Hematopoietic multipotent progenitor cell treated with erythropoietin and hydrocortisone succinate and interleukin-3 and kit ligand, for 6 days (in vitro differentiated cells): ENCODE measurements around the gene EML2.
A peak's percentile ranks its signal among the peaks of the same experiment; 100 is the strongest.
"Not testable (repeated sequence)": the region's sequence is repeated elsewhere in the genome, so short reads cannot be mapped to it uniquely, and the experiment has no call there.

ENCODE experiments used
- DNase-seq: peaks from one replicate; pipeline ENCODE4 v3.0.0-alpha.2; 2015

Gene EML2

DNA sequence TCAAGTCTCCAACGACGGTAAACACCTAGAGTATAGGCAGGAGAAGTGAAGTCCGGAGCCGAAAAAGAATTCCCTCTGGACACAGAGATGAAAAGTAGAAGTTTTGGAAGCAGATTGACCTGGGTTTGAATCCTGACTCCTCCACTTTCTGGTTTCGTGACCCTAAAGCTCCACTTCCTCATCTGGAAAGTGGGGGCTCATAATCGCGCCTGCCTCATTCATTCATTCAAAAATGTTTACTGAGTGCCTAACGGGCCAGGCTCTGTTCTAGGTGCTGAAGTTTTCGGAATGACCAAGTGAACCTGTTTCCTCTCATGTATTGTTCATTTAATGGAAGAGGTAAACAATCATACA, 7.1 kb upstream of the EML2 start:
- DNase-seq: peak; percentile 43

DNA sequence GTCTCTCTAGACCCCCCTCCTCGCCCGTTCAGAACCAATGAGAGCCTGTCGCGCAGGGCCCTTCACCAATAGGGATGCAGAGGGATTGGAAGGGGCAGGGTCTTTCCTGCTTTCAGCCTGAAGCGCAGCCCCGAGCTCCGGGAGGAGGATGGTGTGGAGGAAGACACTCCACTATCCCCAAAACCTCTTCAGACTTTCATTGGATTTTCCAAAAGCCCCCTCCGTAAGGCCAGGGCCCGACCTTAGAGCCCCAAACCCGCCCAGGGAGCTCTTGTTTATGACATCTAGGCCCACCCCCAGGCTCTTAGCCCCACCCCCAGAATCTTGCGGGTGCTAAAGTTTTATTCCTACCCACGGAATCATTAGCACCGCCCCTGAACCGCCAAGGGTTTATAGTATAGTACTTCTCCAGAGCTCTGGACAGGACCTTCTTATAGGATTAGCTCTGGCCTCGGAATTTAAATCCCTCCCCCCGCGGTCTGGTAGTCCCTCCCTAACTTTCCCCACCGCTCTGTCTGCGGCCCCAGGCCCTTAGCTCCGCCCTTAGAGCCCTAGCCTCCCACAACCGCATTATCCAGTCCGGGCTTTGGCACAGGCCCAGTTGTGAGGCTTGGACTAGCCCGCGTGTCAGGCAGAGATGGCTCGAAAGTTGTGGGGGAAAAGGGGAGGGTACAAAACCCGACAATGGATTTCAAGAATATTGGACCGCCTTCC, 6.6 kb upstream of the EML2 start:
- peak; percentile 97 for DNase-seq

DNA sequence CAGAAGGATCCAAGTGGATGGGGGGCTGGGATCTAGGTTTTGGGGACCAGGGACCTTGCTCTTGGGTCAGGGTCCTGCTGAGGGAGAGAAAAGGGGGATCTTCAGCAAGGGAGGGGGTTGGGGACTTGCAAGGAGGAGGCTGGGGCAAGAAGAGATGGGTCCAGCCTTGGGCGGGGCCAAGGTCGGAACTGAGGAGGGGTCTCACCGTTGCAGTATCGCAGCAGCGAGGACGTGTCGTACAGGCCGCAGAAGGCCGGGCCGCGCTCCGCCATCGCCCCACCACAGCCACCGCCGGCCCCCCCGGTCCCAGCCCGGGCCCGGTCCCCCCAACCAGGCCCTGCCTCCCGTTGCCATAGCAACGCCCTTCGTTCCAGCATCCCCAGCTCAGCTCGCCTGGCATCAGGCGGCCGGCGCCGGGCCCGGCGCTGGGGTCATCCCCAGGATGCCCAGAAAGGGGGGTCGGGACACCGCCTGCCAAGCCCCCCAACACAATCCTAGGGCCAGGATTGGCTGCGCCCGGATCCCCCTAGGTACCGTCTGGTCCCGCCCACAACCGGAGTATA, 6.0 kb upstream of the EML2 start:
- DNase-seq: no peak

DNA sequence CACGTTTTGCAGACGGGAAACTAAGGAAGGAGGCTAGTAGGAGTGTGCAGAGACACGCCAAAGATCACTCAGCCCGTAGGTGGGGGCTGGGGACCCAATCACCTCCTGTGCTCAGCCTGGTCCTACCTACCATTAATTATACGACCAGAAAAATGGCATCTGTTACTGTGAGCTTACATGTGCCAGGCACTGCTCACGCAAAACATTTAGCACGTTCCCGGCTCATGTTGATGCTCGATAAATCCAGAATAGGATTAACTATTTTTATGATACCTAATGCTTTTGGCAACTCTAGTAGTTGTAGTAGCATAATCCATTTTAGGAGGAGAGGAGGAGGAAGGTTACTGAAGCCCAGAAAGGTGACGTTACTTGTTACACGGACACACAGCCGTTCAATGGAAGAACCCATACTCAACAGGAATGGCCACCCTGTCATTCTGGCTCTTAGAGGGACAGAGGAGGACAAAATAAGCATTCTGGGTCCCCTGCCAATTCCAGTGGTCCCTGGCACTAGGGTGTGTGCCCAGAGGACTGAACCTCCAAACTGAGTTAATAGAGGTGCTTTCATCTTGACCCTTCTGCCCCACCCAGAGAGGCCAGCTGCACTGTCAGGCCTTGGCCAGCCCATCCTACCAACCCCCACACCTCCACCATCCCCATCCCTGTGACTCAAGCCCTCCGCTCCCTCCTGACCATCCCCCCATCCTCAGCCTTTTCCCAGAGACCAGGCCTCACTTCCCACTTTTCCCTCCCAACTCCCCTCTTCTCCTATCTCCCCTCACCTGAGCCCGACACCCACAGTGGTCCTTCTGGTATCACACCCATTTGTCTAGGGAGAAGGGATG, 5.0 kb upstream of the EML2 start:
- DNase-seq: no peak

DNA sequence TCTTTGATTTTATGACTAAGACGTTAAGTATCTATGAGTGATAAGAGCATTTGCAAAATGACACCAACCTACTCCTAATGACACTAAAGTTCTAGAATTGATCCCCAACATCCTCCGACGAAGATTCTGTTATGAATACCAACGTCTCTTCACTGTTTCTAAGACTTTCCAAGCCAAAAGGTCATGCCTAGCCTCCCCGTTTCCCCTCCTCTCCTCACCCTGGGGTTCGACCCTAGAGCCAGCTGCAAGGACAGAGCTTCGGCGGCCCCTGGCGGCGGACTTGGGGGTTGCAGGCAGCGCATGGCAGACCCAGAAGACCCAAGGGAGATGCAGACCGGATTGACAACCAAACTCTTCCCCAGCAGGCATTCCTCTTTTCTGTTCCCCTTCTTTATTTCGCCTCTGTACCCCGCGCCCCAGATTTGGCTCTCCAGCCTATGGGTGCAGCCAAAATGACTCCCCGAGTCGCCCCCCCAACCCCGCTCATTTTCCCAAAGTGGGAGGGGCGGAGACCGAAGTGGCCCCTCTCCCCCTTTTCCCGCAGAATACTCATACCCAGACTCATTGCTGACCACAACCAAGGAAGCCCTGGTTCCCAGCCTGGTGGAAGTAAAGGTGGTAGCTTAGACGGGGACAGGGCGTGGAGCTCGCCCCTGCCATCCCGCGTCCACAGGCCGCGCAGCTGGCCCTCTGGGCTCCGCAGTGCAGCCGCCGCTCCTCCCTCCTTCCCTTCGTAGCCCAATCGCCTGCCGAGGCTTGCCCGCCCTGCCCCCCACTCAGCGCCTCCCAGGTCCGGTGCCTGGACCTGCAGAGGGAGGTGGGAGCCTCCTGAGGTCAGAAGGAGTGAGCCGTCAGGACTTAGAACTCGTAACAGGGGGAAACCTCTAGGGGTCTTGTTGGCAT, 4.1 kb upstream of the EML2 start:
- DNase-seq: peak; percentile 90

DNA sequence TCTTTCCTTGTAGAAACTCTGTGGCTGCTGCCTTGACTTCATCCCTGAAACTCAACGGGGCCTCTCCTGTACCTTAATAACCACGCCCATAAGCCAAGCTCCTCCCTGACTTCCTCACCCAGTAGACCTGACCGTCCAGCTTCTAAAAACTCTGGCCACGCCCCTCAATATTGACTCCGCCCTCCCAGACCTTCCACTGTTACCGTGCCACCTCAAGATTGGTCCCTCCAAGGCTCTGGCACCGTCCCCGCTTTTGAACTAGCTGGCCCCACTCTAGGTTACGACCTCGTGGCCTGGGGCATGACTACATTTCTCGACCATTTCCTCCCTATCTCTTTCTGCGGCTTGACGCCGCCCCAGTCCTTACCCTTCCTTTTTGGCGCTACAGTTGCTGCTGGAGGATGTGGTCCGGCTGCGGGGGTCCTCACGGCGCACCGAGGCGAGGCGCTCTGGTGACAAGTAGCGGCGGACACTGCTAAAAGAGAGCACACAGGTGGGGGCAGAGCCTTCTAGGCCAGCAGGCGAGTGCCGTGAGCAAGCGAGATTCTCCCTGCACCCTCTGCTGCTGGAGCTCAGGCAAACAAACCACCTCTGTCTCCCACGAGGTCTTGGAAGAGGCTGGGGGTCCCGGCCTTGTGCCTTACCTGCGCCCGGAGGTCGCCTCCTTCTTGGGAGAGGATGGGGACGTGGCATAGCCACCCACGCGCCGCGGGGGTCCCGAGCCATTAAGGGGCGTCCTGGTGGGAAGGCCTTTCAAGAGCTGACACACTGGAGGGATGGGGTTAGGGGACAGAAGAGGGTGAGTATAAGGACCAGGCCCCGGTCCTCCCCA, 2.3 kb upstream of the EML2 start:
- peak; percentile 99 for DNase-seq

DNA sequence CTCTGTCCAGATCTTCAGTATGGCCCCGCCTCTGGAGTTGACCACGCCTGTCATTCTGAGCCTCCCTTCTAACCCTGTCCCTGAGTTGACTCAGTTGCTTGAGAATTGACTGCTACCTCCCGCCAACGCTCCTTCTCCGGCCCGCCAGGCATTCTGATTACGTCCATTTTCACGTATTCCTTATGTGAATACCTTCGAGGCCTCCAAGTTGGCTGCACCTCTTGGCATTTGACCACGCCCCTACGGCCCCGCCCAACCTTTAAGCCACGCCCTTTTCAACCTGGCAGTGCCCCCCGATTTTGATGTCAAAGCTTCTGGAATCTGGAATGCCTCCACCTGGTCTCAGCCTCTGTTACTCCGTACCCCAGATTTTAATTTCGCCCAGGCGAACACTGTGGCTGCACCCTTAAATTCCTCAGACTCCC, 1.7 kb upstream of the EML2 start:
- DNase-seq: no peak

DNA sequence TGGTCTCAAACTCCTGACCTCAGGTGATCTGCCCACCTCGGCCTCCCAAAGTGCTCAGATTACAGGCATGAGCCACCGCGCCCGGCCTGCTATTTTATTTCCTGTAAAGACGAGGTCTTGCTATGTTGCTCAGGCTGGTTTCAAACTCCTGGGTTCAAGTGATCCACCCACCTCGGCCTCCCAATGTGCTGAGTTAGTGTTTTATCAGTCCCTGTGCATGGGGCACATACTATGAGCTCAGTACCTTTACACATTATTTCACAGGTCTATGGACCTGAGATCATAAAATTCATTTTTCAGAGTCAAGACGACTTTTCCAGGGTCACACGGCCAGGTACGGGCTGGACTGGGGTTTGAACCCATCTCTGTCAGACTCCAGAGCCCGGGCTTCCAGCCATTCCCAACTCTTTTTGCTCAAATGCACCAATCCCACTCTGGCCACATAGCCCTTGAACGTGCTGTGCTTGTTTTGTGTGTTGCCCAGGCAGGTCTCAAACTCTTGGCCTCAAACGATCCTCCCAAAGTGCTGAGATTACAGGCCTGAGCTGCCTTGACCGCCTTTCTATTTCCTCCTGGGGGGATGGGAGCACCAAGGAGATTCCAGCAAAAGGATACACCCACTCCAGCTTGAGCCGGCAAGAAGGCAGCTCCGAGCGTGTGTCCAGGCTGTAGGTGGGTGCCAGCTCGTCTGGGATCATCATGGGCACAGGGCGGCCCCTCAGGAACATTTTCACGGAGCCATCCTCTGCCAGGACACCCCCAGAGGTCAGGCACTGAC, 1.1 kb downstream of the EML2 start:
- DNase-seq: no peak

DNA sequence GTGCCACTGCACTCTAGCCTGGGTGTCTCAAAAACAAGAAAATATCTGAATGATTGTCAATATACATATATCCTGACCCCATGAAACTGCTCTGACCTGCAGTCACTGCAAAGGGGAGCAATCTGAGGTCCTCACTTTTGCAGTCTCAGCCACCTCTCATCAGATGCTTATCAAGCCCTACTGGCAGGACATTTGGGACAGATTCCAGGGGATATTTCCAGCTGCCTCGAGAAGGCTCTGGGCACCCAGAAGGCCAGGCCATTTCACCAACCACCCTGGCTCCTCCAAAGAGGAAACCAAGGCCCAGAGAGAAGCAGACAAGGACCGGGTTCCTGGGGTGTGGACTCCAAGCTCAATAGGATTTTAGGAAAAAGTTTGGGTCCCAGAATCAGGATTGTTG, 2.3 kb downstream of the EML2 start:
- DNase-seq: no peak

DNA sequence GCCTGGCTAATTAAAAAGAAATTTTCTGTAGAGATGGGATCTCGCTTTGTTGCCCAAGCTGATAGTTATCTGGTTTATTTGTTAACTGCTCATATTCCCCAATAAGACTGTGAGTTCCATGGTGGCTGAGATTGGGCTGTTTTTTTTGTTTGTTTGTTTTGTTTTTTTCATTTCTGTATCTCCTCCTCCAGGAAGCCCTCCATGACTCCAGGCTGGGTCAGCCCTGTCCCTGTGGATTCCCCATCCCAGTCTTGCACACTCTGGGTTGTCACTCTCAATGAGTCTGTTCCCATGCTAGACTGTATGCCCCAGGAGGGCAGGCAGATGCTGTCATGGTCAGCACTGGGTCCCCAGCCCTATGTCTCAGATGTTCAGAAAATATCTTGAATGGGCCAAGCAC, 2.9 kb downstream of the EML2 start:
- DNase-seq: no peak

DNA sequence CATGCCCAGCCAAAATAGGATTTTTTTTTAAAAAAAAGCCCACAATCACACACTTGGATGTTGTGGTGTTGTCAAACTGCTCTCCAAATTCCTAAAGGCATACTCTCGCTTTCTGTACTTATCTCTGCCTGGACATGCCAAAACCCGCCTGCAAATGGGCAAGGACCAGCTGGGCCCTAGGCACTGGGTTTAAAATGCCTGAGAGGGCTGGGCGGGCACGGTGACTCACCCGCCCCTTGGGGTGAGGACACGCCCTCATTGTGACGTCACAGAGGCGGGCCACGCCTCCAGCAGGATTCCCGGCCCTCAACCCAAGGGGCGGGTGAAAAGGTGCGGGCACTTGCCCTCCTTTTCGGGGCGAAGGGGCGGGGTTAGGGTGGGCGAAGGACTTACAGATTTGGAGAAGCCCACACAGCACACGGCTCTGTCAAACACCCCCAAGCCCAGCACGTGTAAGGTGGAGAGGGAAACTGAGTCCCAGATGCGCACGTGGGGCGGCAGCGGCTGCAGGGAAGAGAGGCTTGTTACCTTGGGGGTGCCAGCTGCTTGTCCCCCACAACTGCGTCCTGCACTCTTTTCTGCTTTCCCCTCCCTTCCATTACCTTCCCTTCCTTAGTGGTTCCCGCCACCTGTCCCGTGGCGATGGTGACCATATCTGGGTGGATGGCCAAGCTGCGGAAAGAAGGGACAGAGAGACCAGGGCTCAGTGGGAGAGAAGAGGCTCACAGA, 6.6 kb downstream of the EML2 start:
- peak; percentile 77 for DNase-seq

DNA sequence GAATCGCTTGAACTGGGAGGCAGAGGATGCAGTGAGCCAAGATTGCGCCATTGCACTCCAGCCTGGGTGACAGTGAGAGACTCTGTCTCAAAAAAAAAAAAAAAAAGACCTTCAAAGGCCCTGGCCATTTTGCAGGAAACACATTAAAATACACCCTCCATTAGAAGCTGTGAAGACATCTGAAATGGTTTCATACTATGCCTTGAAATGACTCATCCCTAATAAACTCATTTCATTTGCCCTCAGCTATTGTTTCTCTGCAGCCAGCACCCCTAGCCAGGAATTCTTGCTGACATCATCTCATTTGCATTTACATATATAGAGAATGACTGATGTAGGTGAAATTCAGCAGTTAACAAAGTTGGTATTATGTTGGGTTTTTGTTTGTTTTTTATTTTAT, 8.7 kb downstream of the EML2 start:
- no peak for DNase-seq

DNA sequence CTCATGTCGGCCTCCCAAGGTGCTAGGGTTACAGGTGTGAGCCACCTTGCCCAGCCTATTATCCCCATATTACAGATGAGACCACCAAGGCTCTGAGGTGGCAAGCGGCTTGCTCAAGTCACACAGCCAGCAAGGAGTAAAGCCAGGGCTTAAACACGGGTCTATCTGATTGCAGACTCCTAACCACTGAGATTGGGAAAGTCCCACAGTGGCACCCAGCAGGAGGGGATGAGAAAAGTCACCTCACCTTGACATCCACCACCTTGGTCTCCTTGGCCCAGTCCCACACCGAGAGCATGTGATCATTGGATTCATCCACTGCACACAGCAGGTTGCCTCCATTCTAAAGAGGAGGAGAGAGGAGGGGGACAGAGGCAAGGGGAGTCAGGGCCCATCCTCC, 9.5 kb downstream of the EML2 start:
- no peak for DNase-seq

DNA sequence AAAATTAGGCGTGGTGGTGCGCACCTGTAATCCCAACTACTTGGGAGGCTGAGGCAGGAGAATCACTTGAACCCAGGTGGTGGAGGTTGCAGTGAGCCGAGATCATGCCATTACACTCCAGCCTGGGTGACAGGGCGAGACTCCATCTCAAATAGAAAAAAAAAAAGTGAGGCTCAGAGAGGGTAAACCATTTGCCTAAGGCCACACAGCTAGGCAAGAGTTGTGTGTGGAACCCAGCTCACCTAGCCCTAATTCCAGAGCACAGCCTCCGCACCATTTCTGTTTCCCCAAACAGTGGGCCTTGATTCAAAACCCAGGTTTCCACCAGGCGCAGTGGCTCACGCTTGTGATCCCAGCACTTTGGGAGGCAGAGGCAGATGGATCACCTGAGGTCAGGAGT, 11.0 kb downstream of the EML2 start:
- DNase-seq: not testable (repeated sequence)

DNA sequence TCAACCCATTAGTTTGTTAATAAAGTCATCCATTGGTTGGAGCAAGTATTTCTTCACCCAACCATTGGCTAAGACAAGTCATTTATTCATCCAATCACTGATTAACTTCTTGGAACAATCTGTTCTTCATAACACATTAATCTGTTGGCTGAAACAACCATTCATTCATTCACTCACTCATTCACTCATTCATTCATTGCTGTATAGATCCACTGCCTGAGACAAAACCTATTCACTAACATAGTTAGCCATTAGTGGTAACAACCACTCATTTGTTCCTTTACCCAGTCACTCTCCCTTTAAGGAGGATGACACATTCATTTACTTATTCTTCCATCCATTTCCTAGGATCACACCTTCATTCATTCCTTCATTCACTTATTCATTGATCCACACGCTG, 15.2 kb downstream of the EML2 start:
- DNase-seq: no peak

DNA sequence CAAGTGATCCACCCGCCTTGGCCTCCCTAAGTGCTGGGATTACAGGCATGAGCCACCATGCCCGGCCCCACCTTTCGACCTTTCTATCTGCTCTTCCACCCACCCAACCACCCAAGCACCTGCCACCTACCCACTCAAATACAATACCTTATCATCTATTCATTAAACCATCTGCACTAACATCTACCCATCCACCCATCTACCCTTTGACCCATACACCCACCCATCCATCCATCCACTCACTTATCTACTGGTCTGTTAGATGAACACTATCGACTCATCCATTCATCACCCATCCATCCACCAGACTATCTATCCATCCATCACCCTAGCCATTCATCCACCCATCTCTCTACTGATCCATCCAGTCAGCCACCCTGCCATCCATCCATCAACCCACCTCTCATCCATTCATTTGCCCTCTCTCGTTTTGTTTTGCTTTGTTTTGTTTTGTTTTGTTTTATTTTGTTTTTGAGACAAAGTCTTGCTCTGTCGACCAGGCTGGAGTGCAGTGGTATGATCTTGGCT, 17.2 kb downstream of the EML2 start:
- no peak for DNase-seq

DNA sequence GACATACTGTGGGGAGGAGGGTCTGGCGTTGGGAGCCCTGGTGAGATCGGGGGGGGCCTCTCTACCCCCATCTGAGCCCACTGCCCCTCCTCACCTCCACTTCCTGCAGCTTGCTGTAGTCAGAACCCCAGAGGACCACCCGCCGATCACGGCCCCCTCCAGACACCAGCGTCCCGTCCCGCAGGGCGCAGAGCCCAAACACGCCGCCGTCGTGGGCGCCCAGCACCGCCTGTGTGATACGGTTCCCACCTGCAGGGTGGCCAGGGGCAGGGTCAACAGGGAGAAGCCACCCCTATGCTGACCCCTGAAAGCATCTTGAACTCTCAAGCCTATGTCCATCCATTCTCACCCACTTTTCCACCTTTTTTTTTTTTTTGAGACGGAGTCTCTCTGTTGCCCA, 17.8 kb downstream of the EML2 start:
- DNase-seq: no peak

DNA sequence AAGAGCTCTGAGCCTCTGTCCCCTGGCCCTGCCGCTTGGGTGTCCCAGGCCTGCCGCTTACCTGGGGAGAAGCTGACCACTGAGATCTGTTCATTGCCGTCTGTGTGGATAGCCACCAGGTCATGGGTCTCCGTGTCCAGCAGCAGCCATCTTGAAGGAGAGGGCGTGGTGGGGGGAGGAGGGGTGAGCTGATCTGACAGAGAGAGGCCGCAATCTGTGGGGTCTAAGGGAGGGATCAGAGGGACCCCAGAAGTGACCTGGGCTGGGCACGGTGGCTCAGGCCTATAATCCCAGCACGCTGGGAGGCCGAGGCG, 22.5 kb downstream of the EML2 start:
- no peak for DNase-seq

DNA sequence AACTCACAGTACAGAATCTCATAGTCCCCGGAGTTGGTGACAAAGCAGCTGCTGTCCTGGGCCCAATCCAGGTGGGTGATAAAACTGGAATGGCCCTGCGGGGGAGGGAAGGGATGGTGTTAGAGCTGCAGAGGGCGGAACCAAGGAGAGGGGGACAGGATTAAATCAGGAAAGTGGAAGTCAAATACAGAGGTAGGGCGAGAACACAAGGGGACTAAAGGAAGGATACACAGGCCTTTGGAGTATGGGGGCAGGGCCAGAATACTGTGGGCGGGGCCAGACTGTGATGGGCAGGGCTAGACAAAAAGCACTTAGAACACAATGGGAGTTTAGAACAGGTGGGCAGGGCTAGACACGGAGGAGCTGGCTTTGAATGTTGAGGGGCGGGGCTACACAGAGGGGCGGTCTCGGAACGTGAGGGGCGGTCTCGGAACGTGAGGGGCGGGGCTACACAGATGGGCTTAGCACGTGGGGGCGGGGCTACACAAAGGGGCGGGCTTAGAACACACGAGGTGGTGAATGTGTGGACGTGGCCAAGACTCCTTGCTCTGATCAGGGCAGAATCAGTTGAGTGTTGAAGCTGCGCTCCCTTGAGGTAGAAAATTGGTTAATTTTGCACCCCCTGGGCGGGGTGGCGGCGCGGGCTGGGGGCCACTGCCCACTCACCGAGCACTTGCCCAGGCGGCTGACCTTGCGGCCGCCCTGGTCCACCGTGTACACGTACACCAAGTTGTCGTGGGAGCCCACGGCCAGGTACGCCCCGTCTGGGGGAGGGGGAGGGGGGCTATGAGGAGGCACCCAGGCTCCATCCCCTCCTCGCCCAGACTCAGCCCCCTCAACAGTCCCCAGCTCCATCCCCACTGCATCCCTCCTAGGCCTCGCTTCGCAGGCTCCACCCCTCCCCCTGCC, 23.1 kb downstream of the EML2 start:
- DNase-seq: peak; percentile 97

DNA sequence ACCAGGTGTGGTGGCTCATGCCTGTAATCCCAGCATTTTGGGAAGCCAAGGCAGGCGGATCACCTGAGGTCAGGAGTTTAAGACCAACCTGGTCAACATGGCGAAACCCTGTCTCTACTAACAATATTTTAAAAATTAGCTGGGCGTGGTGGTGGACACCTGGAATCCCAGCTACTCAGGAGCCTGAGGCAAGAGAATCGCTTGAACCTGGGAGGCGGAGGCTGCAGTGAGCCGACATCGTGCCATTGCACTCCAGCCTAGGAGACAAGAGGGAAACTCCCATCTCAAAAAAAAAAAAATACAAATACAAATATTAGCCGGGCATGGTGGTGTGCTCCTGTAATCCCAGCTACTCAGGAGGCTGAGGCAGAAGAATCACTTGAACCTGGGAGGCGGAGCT, 24.1 kb downstream of the EML2 start:
- DNase-seq: not testable (repeated sequence)
